ENCODE data around the gene FAM3A.
A peak's percentile ranks its signal among the peaks of the same experiment; 100 is the strongest.

FAM3A gene

GRCh38 chrX:154457491-154458115 is 58.4 kb downstream of the FAM3A start:
- DNase-seq = peak; percentile 73

Data from CD4-positive, alpha-beta T cell treated with Interleukin-15 for 1 hour (primary cell).